SK-N-SH treated with all-trans-retinoic acid at 6 μM for 48 hours (cell line): Measurements from ENCODE around the gene NPAS2.

Experiments used
- ARNTL ChIP-seq: fragments of 450-650 bp; formaldehyde crosslinking; IDR thresholded peaks from 2 replicates; pipeline ENCODE4 v1.5.0; 2020; ENCODE audit warnings: low read depth, mild to moderate bottlenecking, moderate library complexity, borderline replicate concordance
- BACH2 ChIP-seq: fragments of 250-450 bp; sonication (Bioruptor Pico); IDR thresholded peaks from 2 replicates; pipeline ENCODE4 v1.9.0; 2021; ENCODE audit warnings: mild to moderate bottlenecking, borderline replicate concordance
- CREB5 ChIP-seq: fragments of 250-450 bp; sonication (Bioruptor Pico); IDR thresholded peaks from 2 replicates; pipeline ENCODE4 v1.5.1; 2020; ENCODE audit warnings: low read depth, mild to moderate bottlenecking, moderate library complexity
- CSRNP3 ChIP-seq: fragments of 250-450 bp; sonication (Bioruptor Pico); IDR thresholded peaks from 2 replicates; pipeline ENCODE4 v1.5.1; 2021; ENCODE audit warnings: mild to moderate bottlenecking, moderate library complexity
- GLIS3 ChIP-seq: fragments of 250-450 bp; sonication (Bioruptor Pico); IDR thresholded peaks from 2 replicates; pipeline ENCODE4 v1.5.0; 2020; ENCODE audit warnings: mild to moderate bottlenecking, moderate library complexity
- ISL1 ChIP-seq: fragments of 250-450 bp; sonication (Bioruptor Pico); IDR thresholded peaks from 2 replicates; pipeline ENCODE4 v2.1.2; 2022; ENCODE audit warnings: mild to moderate bottlenecking, moderate library complexity
- OSR1 ChIP-seq: fragments of 250-450 bp; sonication (Bioruptor Pico); IDR thresholded peaks from 2 replicates; pipeline ENCODE4 v1.8.0; 2022; ENCODE audit warnings: moderate library complexity, mild to moderate bottlenecking, inconsistent platforms
- PATZ1 ChIP-seq: fragments of 250-450 bp; sonication (Bioruptor Pico); IDR thresholded peaks from 2 replicates; pipeline ENCODE4 v1.8.0; 2020; ENCODE audit warnings: mild to moderate bottlenecking, moderate library complexity, borderline replicate concordance
- POU6F1 ChIP-seq: fragments of 250-450 bp; sonication (Bioruptor Pico); IDR thresholded peaks from 2 replicates; pipeline ENCODE4 v1.8.0; 2021; ENCODE audit warnings: low read depth, mild to moderate bottlenecking, moderate library complexity, borderline replicate concordance
- SNAI2 ChIP-seq: fragments of 250-450 bp; sonication (Bioruptor Pico); IDR thresholded peaks from 2 replicates; pipeline ENCODE4 v1.5.0; 2020; ENCODE audit warnings: mild to moderate bottlenecking, moderate library complexity
- TCF4 ChIP-seq: fragments of 250-450 bp; sonication (Bioruptor Pico); IDR thresholded peaks from 2 replicates; pipeline ENCODE4 v1.8.0; 2021; ENCODE audit warnings: mild to moderate bottlenecking, moderate library complexity, borderline replicate concordance
- TOX ChIP-seq: fragments of 250-450 bp; sonication (Bioruptor Pico); IDR thresholded peaks from 2 replicates; pipeline ENCODE4 v1.8.0; 2021; ENCODE audit warnings: mild to moderate bottlenecking, moderate library complexity, borderline replicate concordance
- ZFP30 ChIP-seq: fragments of 450-650 bp; formaldehyde crosslinking; IDR thresholded peaks from 2 replicates; pipeline ENCODE4 v1.5.0; 2022; ENCODE audit warnings: mild to moderate bottlenecking, moderate library complexity

GRCh38 chr2:100857341-100857740 lies 37.4 kb downstream of the NPAS2 start:
- TF ChIP-seq GLIS3 (CRISPR knock-in tag) (no peak), CREB5 (no peak), SNAI2 (CRISPR knock-in tag) (no peak), TOX (CRISPR knock-in tag) (no peak), ISL1 (CRISPR knock-in tag) (no peak), TCF4 (CRISPR knock-in tag) (no peak), ARNTL (CRISPR knock-in tag) (no peak), OSR1 (CRISPR knock-in tag) (no peak), CSRNP3 (no peak), POU6F1 (CRISPR knock-in tag) (no peak), ZFP30 (no peak), PATZ1 (no peak), BACH2 (CRISPR knock-in tag) (no peak)
